GM10248 (cell line): ENCODE data around the gene GPR137B.
"Not testable (repeated sequence)": the region's sequence is repeated elsewhere in the genome, so short reads cannot be mapped to it uniquely, and the experiment has no call there.

Experiments used
- CTCF ChIA-PET: fragments of 300-600 bp; sonication (Branson Sonifier 250); formaldehyde crosslinking; extraction: SDS; loops from one replicate; lab custom pipeline; 2021; ENCODE audit warnings: antibody characterized with exemption; lab: Yijun Ruan, JAX
- POLR2A ChIA-PET: fragments of 350-650 bp; sonication (Branson Sonifier 250); formaldehyde crosslinking; extraction: SDS; loops from one replicate; lab custom pipeline; 2020; ENCODE audit warnings: antibody characterized with exemption; lab: Yijun Ruan, JAX
- DNase-seq: peaks from one replicate; pipeline ENCODE4 v3.0.0; 2012; ENCODE audit errors: extremely low spot score
- TF ChIP-seq, protein P1 (sequence below): IDR thresholded peaks from 2 replicates; pipeline ENCODE4 v1.5.1; 2012; ENCODE audit warnings: mild to moderate bottlenecking, low read depth; ENCODE audit errors: extremely low read depth, missing control alignments, control extremely low read depth

Gene GPR137B

DNA sequence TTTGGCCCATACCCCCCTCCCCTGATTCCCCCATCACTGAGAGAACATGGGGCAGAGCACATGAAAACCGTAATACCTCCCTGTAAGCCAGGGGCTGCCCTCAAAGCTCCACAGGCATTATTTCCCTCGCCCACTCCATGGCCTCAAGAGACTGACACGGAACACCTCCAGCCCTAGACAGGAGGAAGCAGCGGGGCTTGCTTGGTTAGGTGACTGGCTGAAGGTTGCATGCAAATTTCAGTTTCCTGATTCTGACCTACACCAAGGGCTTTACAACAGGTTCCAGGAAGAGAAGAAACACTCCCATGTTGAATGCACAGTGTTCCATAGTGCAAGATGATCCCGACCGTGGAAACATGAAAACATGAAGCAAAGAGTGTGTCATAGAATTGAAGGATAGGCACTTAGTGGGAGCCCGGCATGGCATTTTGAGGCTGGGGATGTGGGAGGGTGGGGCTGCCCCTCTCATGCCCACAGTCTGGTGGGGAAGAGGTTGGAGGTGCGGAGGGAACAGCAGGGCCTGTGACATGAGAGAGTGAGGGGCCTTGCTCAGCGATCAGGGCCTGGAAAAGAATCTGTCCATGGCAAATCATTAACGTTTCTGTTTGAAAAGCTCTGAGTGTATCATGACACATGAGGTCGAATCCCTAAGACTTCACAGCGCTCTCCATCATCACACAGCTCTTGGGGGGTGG lies 33.5 kb downstream of the GPR137B start:
- TF ChIP-seq, protein P1, sequence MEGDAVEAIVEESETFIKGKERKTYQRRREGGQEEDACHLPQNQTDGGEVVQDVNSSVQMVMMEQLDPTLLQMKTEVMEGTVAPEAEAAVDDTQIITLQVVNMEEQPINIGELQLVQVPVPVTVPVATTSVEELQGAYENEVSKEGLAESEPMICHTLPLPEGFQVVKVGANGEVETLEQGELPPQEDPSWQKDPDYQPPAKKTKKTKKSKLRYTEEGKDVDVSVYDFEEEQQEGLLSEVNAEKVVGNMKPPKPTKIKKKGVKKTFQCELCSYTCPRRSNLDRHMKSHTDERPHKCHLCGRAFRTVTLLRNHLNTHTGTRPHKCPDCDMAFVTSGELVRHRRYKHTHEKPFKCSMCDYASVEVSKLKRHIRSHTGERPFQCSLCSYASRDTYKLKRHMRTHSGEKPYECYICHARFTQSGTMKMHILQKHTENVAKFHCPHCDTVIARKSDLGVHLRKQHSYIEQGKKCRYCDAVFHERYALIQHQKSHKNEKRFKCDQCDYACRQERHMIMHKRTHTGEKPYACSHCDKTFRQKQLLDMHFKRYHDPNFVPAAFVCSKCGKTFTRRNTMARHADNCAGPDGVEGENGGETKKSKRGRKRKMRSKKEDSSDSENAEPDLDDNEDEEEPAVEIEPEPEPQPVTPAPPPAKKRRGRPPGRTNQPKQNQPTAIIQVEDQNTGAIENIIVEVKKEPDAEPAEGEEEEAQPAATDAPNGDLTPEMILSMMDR: no peak
- CTCF ChIA-PET: interaction anchor here (0.9 to 1.4 kb wide), 2 partner anchors 9 to 73 kb away, joined by 3 read pairs; no protein-coding TSS in a partner anchor
- POLR2A ChIA-PET: interaction anchor here (0.6 kb wide), 1 partner anchor 65 kb away, joined by 5 read pairs; no protein-coding TSS in a partner anchor
- DNase-seq: peak; percentile 57

DNA sequence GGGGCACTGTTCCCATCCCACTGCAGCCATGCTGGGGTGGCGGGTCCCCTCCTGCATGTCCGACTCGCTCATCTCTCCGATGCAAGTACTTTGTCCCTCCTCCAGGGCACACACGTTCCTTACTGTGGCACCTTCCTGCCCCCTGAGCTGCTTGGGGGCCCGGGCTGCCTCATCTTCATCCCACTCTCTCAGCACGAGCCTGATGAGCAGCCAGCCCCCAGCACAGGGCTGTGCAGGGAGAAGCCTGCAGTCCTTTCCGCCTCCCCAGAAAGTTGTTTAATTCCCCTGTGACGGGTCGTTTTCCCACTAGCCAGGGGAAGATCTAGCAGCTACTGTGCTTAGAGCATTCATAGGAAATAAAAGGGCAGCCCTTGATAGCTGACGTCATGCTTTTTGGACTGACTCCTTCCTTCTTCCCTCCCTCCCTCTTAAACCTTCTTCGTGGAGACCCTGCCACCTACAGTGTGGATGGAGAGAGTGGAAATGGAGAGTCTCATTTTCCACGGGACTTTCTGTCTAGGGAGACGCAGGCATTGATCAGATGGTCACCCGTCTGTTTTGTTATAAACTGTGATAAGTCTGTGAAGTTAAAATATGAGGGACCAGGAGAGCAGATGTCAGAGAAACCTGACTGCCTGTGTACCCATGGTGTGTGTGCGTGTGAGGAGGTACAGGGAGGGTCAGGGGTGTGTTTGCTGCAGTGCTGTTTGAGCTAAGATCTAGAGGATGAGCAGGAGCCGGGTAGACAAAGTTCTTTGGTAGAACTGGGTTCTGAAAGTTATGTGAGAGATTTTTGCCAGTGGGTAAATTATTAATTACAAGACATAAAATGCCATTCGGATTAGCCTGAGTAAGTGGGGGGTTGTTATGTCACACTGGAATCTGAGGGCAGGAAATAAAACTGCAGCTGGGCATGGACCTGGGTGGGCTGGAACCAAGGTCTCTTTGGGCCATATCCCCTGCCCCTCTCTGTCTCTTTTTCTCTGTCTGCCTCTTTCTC lies 34.3 kb downstream of the GPR137B start:
- TF ChIP-seq, protein P1: no peak
- POLR2A ChIA-PET: interaction anchor here (0.6 kb wide), 1 partner anchor 66 kb away, joined by 5 read pairs; no protein-coding TSS in a partner anchor
- CTCF ChIA-PET: interaction anchor here (0.6 to 1.4 kb wide), 5 partner anchors 10 to 74 kb away, joined by 3 read pairs; no protein-coding TSS in a partner anchor
- no peak for DNase-seq

DNA sequence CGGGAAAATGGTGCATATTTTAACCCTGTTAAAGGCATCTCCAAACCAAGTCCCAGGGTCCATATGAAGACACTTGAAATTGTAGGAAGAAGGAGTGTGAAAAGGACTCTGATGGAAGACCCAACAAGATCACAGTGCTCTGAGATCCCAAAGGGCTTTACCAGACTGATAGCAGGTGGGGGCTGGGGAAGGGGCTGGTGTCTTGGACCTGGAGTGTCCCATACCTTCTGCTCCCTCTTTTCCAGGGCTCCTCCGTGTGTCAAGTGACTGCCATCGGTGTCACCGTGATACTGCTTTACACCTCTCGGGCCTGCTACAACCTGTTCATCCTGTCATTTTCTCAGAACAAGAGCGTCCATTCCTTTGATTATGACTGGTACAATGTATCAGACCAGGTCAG lies 37.3 kb downstream of the GPR137B start:
- ChIA-PET POLR2A (no interaction called here), CTCF (no interaction called here)
- TF ChIP-seq, protein P1: no peak
- DNase-seq: no peak

DNA sequence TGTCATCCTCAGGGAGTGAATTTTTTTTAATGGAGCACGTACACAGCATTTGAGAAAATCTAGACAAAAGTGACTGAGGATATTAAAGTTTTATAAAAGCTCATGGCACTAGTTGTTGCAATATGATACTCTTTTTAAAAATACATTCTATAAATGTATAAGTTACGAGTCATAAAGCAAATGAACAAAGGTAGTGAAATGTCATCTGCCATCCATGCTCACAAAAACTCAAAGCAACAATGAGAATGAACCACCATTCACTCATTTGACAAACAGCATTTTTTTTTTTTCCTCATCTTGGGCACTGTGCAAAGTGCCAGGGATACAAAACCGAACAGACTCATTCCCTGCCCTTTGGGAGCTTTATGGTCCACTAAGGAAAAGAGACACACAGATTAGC lies 38.7 kb downstream of the GPR137B start:
- TF ChIP-seq, protein P1: no peak
- no peak for DNase-seq
- ChIA-PET POLR2A (no interaction called here), CTCF (no interaction called here)

DNA sequence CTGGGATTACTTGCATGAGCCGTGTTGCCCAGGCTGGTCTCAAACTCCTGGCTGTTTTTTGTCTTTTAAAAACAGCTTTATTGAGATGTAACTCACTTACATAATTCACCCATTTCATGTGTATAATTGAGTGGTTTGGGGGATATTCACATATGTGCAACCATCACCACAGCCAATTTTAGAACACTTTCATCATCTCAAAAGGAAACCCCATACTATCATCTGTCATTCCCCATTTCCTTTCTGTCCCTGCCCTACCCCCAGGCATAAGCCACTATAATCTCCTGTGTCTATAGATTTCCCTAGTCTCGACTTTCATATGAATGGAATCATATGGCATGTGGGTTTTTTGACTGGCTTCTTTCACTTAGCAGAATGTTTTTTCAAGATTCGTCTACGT lies 43.3 kb downstream of the GPR137B start:
- CTCF ChIA-PET: no interaction called here
- no peak for DNase-seq

DNA sequence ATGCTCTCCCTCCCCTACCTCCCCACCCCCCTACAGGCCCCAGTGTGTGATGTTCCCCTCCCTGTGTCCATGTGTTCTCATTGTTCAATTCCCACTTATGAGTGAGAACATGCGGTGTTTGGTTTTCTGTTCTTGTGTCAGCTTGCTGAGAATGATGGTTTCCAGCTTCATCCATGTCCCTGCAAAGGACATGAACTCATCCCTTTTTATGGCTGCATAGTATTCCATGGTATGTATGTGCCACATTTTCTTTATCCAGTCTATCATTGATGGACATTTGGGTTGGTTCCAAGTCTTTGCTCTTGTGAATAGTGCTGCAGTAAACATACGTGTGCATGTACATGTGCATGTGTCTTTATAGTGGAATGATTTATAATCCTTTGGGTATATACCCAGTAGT lies 44.1 kb downstream of the GPR137B start:
- POLR2A ChIA-PET, DNase-seq, CTCF ChIA-PET: not testable (repeated sequence)

More for the DNA sequence above, 43.3 kb downstream of the GPR137B start:
- POLR2A ChIA-PET: no interaction called here
- TF ChIP-seq, protein P1: no peak

DNA sequence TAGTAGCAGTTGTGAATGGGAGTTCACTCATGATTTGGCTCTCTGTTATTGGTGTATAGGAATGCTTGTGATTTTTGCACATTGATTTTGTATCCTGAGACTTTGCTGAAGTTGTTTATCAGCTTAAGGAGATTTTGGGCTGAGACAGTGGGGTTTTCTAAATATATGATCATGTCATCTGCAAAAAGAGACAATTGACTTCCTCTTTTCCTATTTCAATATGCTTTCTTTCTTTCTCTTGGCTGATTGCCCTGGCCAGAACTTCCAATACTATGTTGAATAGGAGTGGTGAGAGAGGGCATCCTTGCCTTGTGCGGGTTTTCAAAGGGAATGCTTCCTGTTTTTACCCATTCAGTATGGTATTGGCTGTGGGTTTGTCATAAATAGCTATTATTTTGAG lies 45.7 kb downstream of the GPR137B start:
- CTCF ChIA-PET, DNase-seq, POLR2A ChIA-PET: not testable (repeated sequence)
